Panc1 (cell line): ENCODE measurements around the gene SLC12A7. TPM values are rescaled to one million over a fixed set of nuclear protein-coding genes. Genes with fewer than 3 reads are reported as not detected.

Experiments used
- ATAC-seq: fragments of 200-7000 bp; cut with Tn5 transposase; 2 replicates; pipeline ENCODE4 v1.9.1; 2020; ENCODE audit warnings: mild to moderate bottlenecking, moderate library complexity
- BruUV-seq: library from RNA; stranded (reverse); fragments of 400-500 nt; replicated peaks from 2 replicates; lab custom pipeline; 2021; lab: Mats Ljungman, UMichigan
- CTCF ChIA-PET: fragments of 300-600 bp; sonication (Branson Sonifier 250); formaldehyde crosslinking; loops from one replicate; lab custom pipeline; 2022; ENCODE audit warnings: antibody characterized with exemption; lab: Charles Lee
- POLR2A ChIA-PET: fragments of 300-600 bp; sonication (Branson Sonifier 250); formaldehyde crosslinking; loops from one replicate; lab custom pipeline; 2022; ENCODE audit warnings: antibody characterized with exemption; lab: Charles Lee
- DNase-seq: peaks from one replicate; pipeline ENCODE4 v3.0.0-alpha.2; 2010; ENCODE audit warnings: low read depth, low spot score
- H3K27ac ChIP-seq: 2 replicates; pipeline ENCODE4 v1.5.1; 2011; ENCODE audit warnings: mild to moderate bottlenecking, low read length, inconsistent platforms
- H3K27me3 ChIP-seq: fragments of 200-500 bp; sonication (Bioruptor generic); 2 replicates; pipeline ENCODE4 v1.6.0; 2014; ENCODE audit warnings: low read length, inconsistent platforms; ENCODE audit not compliant: control insufficient read depth, insufficient read depth
- H3K36me3 ChIP-seq: fragments of 200-500 bp; sonication (Bioruptor generic); 2 replicates; pipeline ENCODE4 v1.5.1; 2014; ENCODE audit warnings: inconsistent platforms, mild to moderate bottlenecking, low read length, moderate library complexity; ENCODE audit not compliant: control insufficient read depth, insufficient read depth
- H3K4me1 ChIP-seq: 2 replicates; pipeline ENCODE4 v1.5.1; 2011; ENCODE audit warnings: inconsistent platforms, mild to moderate bottlenecking, low read length, moderate library complexity; ENCODE audit not compliant: control insufficient read depth, insufficient read depth
- H3K4me3 ChIP-seq, 2 experiments: 2 replicates each; pipeline ENCODE4 v1.5.1; 2011 to 2012; ENCODE audit warnings: low read depth in 2 of 2, low read length in 2 of 2, mild to moderate bottlenecking in 2 of 2, inconsistent platforms in 1 of 2, moderate library complexity in 1 of 2
- H3K9me3 ChIP-seq: fragments of 200-500 bp; sonication (Bioruptor generic); 2 replicates; pipeline ENCODE4 v1.5.1; 2014; ENCODE audit warnings: low read depth, mild to moderate bottlenecking, inconsistent platforms, low read length, moderate library complexity; ENCODE audit not compliant: control insufficient read depth, insufficient read depth
- POLR2AphosphoS5 ChIP-seq: IDR thresholded peaks from 2 replicates; pipeline ENCODE4 v1.6.1; 2012; ENCODE audit warnings: mild to moderate bottlenecking, low read depth, low read length, moderate library complexity
- SIN3A ChIP-seq: IDR thresholded peaks from 2 replicates; pipeline ENCODE4 v1.6.1; 2012; ENCODE audit warnings: low read depth, mild to moderate bottlenecking, low read length, moderate library complexity, borderline replicate concordance; ENCODE audit not compliant: insufficient read depth
- TCF7L2 ChIP-seq: IDR thresholded peaks from 2 replicates; pipeline ENCODE4 v1.6.1; 2011; ENCODE audit warnings: mild to moderate bottlenecking, low read depth, low read length, inconsistent platforms
- in situ Hi-C: cut with HindIII; loops from 2 replicates; pipeline ENCODE4 v1.10.0; 2016; ENCODE audit warnings: low sequenced_read_pairs, low pct_unique_long_range_greater_than_20kb
- intact Hi-C: fragments of 100-400 bp; cut with micrococcal nuclease; formaldehyde crosslinking; loops from one replicate; pipeline ENCODE4 v1.10.0; 2022; ENCODE audit not compliant: unreplicated experiment
- total RNA-seq: library from RNA; stranded (reverse); gene quantifications from one replicate; pipeline ENCODE4 v1.2.1, GENCODE V29; 2021; ENCODE audit not compliant: unreplicated experiment
- TF ChIP-seq, protein P1 (sequence below), 2 experiments: IDR thresholded peaks; 2 replicates each; pipeline ENCODE4 v1.6.1; 2011 to 2012; ENCODE audit warnings: low read depth in 2 of 2, control low read depth in 1 of 2, low read length in 1 of 2, mild to moderate bottlenecking in 1 of 2, moderate library complexity in 1 of 2; ENCODE audit not compliant: insufficient read depth in 1 of 2
- TF ChIP-seq, protein P2 (sequence below): fragments of 450-650 bp; IDR thresholded peaks from 2 replicates; pipeline ENCODE4 v1.5.1; 2017; ENCODE audit warnings: mild to moderate bottlenecking

SLC12A7 gene
- total RNA-seq, 1 experiment from 2014 or later, result 297 TPM

DNA sequence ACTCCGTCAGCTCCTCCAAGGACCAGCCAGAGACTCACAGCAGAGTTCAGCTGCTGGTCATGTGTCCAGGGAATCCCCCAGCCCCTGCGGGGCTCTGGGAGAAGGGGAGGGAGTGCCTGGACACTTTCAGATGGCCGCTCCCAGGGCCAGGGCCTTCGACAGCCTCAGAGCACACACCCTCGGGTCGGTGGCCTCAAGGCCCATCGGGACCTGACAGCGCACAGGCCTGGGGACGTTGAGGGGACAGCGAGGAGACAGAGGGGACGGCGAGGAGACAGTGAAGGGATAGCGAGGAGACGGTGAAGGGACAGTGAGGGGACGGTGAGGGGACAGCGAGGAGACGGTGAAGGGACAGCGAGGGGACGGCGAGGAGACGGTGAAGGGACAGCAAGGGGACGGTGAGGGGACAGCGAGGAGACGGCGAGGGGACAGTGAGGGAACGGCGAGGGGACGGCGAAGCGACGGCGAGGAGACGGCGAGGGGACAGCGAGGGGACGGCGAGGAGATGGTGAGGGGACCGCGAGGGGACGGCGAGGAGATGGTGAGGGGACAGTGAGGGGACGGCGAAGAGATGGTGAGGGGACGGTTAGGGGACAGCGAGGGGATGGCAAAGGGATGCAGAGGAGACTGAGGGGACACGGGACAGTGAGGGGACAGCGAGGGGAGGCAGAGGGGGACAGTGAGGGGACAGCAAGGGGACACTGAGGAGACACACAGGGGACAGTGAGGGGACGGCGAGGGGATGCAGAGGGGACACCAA lies 47.3 kb downstream of the SLC12A7 start:
- no TSS peak for BruUV-seq
- Histone ChIP-seq H3K4me1 (no peaks in the 10 kb centered on the region), H3K4me3 (no peak overlapping the region), H3K9me3 (no peaks in the 10 kb centered on the region), H3K36me3 (peaks cover 6% of the 10 kb centered on the region), H3K27me3 (no peaks in the 10 kb centered on the region), H3K27ac (no peak overlapping the region)
- ChIA-PET POLR2A (no interaction called here), CTCF (no interaction called here)
- ATAC-seq, result no peak
- TF ChIP-seq, protein P1, sequence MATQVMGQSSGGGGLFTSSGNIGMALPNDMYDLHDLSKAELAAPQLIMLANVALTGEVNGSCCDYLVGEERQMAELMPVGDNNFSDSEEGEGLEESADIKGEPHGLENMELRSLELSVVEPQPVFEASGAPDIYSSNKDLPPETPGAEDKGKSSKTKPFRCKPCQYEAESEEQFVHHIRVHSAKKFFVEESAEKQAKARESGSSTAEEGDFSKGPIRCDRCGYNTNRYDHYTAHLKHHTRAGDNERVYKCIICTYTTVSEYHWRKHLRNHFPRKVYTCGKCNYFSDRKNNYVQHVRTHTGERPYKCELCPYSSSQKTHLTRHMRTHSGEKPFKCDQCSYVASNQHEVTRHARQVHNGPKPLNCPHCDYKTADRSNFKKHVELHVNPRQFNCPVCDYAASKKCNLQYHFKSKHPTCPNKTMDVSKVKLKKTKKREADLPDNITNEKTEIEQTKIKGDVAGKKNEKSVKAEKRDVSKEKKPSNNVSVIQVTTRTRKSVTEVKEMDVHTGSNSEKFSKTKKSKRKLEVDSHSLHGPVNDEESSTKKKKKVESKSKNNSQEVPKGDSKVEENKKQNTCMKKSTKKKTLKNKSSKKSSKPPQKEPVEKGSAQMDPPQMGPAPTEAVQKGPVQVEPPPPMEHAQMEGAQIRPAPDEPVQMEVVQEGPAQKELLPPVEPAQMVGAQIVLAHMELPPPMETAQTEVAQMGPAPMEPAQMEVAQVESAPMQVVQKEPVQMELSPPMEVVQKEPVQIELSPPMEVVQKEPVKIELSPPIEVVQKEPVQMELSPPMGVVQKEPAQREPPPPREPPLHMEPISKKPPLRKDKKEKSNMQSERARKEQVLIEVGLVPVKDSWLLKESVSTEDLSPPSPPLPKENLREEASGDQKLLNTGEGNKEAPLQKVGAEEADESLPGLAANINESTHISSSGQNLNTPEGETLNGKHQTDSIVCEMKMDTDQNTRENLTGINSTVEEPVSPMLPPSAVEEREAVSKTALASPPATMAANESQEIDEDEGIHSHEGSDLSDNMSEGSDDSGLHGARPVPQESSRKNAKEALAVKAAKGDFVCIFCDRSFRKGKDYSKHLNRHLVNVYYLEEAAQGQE (IDR thresholded peaks at IDR 0.05; ENCODE audit: insufficient read depth in 1 of 2, low read depth in 2 of 2, low read length in 1 of 2), result no peak
- no peak for TF ChIP-seq TCF7L2
- TF ChIP-seq, protein P2, sequence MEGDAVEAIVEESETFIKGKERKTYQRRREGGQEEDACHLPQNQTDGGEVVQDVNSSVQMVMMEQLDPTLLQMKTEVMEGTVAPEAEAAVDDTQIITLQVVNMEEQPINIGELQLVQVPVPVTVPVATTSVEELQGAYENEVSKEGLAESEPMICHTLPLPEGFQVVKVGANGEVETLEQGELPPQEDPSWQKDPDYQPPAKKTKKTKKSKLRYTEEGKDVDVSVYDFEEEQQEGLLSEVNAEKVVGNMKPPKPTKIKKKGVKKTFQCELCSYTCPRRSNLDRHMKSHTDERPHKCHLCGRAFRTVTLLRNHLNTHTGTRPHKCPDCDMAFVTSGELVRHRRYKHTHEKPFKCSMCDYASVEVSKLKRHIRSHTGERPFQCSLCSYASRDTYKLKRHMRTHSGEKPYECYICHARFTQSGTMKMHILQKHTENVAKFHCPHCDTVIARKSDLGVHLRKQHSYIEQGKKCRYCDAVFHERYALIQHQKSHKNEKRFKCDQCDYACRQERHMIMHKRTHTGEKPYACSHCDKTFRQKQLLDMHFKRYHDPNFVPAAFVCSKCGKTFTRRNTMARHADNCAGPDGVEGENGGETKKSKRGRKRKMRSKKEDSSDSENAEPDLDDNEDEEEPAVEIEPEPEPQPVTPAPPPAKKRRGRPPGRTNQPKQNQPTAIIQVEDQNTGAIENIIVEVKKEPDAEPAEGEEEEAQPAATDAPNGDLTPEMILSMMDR, result no peak
- TF ChIP-seq SIN3A, result no peak
- no peak for TF ChIP-seq POLR2AphosphoS5
- intact Hi-C loops, result no loop called here
- no peak for DNase-seq
- in situ Hi-C loops, result no loop called here

DNA sequence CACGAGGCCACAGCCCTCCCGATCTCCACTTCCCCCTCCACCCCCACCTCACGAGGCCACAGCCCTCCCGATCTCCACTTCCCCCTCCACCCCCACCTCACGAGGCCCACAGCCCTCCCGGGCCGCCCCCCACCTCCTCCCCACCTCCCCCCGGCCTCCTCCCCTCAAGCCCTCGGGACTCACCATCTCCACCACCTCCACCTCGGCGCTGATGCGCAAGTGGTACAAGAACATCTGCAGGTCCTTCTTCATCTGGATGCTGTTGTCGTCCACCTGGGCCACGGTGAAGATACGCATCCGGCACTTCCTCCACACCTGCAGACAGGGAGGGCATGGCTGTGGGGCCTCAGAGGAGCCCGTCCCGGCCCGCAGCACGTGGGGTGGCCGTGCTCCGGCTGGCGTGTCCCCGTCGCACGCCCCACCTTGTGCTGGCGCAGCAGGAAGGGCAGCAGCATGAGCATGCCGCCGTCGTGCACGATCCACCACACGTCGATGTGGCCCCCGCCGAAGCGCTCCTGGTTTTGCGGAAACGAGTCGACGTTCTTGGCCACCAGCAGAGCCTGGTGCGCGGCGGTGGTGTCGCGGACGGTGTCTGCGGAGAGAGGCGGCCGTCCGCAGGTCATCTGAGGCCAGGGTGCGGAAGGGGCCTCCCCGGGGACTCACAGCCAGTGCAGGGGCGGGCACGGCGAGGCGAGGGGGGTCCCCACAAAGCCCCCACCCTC lies 48.0 kb downstream of the SLC12A7 start:
- BruUV-seq, result no TSS peak
- ChIA-PET CTCF (no interaction called here), POLR2A (no interaction called here)
- DNase-seq (no peak), ATAC-seq (no peak)
- intact Hi-C loops (no loop called here), in situ Hi-C loops (no loop called here)
- H3K27ac ChIP-seq, result no peak overlapping the region
- no peaks in the 10 kb centered on the region for H3K27me3 ChIP-seq
- no peak overlapping the region for H3K4me3 ChIP-seq
- H3K4me1 ChIP-seq, result no peaks in the 10 kb centered on the region
- H3K36me3 ChIP-seq, result peaks cover 9% of the 10 kb centered on the region
- TF ChIP-seq POLR2AphosphoS5 (no peak), SIN3A (no peak), TCF7L2 (no peak)
- TF ChIP-seq, protein P2, result no peak
- TF ChIP-seq, protein P1 (IDR thresholded peaks at IDR 0.05; ENCODE audit: insufficient read depth in 1 of 2, low read depth in 2 of 2, low read length in 1 of 2), result no peak
- H3K9me3 ChIP-seq, result no peaks in the 10 kb centered on the region
